ENCODE measurements around the gene RMC1.
"Not testable (repeated sequence)": the region's sequence is repeated elsewhere in the genome, so short reads cannot be mapped to it uniquely, and the experiment has no call there.

RMC1 gene

GRCh38 chr18:23498117-23498516 is 5.2 kb upstream of the RMC1 start:
- DNase-seq (ENCODE audit: low spot score) = no peak

- DNase-seq (ENCODE audit: low spot score) = peak; percentile 43
Measured at GRCh38 chr18:23498877-23499276, 4.4 kb upstream of the RMC1 start.

- no peak for DNase-seq (ENCODE audit: low spot score)
Measured at GRCh38 chr18:23499291-23499781, 4.0 kb upstream of the RMC1 start.

GRCh38 chr18:23501626-23502025 is 1.7 kb upstream of the RMC1 start:
- DNase-seq (ENCODE audit: low spot score) = no peak

- DNase-seq (ENCODE audit: low spot score) = no peak
Measured at GRCh38 chr18:23502516-23503037, 734 bp upstream of the RMC1 start.

- DNase-seq (ENCODE audit: low spot score) = no peak
Measured at GRCh38 chr18:23503963-23504344, 643 bp downstream of the RMC1 start.

- no peak for DNase-seq (ENCODE audit: low spot score)
Measured at GRCh38 chr18:23504720-23505119, 1.4 kb downstream of the RMC1 start.

- no peak for DNase-seq (ENCODE audit: low spot score)
Measured at GRCh38 chr18:23506393-23506792, 3.1 kb downstream of the RMC1 start.

GRCh38 chr18:23510923-23511322 is 7.6 kb downstream of the RMC1 start:
- DNase-seq (ENCODE audit: low spot score) = not testable (repeated sequence)

- not testable (repeated sequence) for DNase-seq (ENCODE audit: low spot score)
Measured at GRCh38 chr18:23512216-23512615, 8.9 kb downstream of the RMC1 start.

- DNase-seq (ENCODE audit: low spot score) = no peak
Measured at GRCh38 chr18:23512641-23513040, 9.3 kb downstream of the RMC1 start.

GRCh38 chr18:23515911-23516546 is 12.7 kb downstream of the RMC1 start:
- peak; percentile 49 for DNase-seq (ENCODE audit: low spot score)

- no peak for DNase-seq (ENCODE audit: low spot score)
Measured at GRCh38 chr18:23519734-23520133, 16.4 kb downstream of the RMC1 start.

- DNase-seq (ENCODE audit: low spot score) = no peak
Measured at GRCh38 chr18:23521271-23521670, 18.0 kb downstream of the RMC1 start.

GRCh38 chr18:23521907-23522306 is 18.6 kb downstream of the RMC1 start:
- DNase-seq (ENCODE audit: low spot score) = no peak

- DNase-seq (ENCODE audit: low spot score) = no peak
Measured at GRCh38 chr18:23523429-23524212, 20.3 kb downstream of the RMC1 start.

GRCh38 chr18:23524213-23524707 is 20.9 kb downstream of the RMC1 start:
- DNase-seq (ENCODE audit: low spot score) = no peak

GRCh38 chr18:23526501-23527063 is 23.3 kb downstream of the RMC1 start:
- DNase-seq (ENCODE audit: low spot score) = no peak

- no peak for DNase-seq (ENCODE audit: low spot score)
Measured at GRCh38 chr18:23528580-23529472, 25.5 kb downstream of the RMC1 start.

GRCh38 chr18:23529604-23530003 is 26.3 kb downstream of the RMC1 start:
- DNase-seq (ENCODE audit: low spot score) = no peak

- DNase-seq (ENCODE audit: low spot score) = no peak
Measured at GRCh38 chr18:23530195-23530594, 26.9 kb downstream of the RMC1 start.

- no peak for DNase-seq (ENCODE audit: low spot score)
Measured at GRCh38 chr18:23531912-23532311, 28.6 kb downstream of the RMC1 start.

All from HuH-7.5 (cell line).